ENCODE measurements around the gene LCN6.
"Not testable (repeated sequence)": the region's sequence is repeated elsewhere in the genome, so short reads cannot be mapped to it uniquely, and the experiment has no call there.

Gene LCN6

GRCh38 chr9:136718345-136719194, 29.8 kb downstream of the LCN6 start:
- in situ Hi-C loops (cut with MboI; ENCODE audit: low pct_unique_long_range_greater_than_20kb, low sequenced_read_pairs): no loop called here
- no peak for DNase-seq

GRCh38 chr9:136717399-136717798, 30.9 kb downstream of the LCN6 start:
- in situ Hi-C loops (cut with MboI; ENCODE audit: low pct_unique_long_range_greater_than_20kb, low sequenced_read_pairs): no loop called here
- no peak for DNase-seq

- no peak for DNase-seq
- in situ Hi-C loops (cut with MboI; ENCODE audit: low pct_unique_long_range_greater_than_20kb, low sequenced_read_pairs): no loop called here
Observed at GRCh38 chr9:136714893-136715274, 33.4 kb downstream of the LCN6 start.

- in situ Hi-C loops (cut with MboI; ENCODE audit: low pct_unique_long_range_greater_than_20kb, low sequenced_read_pairs): no loop called here
- peak; percentile 85 for DNase-seq
Observed at GRCh38 chr9:136714096-136714892, 34.0 kb downstream of the LCN6 start.

GRCh38 chr9:136713550-136713949, 34.8 kb downstream of the LCN6 start:
- no peak for DNase-seq
- in situ Hi-C loops (cut with MboI; ENCODE audit: low pct_unique_long_range_greater_than_20kb, low sequenced_read_pairs): no loop called here

- in situ Hi-C loops (cut with MboI; ENCODE audit: low pct_unique_long_range_greater_than_20kb, low sequenced_read_pairs): no loop called here
- no peak for DNase-seq
Observed at GRCh38 chr9:136712690-136713544, 35.4 kb downstream of the LCN6 start.

DNA sequence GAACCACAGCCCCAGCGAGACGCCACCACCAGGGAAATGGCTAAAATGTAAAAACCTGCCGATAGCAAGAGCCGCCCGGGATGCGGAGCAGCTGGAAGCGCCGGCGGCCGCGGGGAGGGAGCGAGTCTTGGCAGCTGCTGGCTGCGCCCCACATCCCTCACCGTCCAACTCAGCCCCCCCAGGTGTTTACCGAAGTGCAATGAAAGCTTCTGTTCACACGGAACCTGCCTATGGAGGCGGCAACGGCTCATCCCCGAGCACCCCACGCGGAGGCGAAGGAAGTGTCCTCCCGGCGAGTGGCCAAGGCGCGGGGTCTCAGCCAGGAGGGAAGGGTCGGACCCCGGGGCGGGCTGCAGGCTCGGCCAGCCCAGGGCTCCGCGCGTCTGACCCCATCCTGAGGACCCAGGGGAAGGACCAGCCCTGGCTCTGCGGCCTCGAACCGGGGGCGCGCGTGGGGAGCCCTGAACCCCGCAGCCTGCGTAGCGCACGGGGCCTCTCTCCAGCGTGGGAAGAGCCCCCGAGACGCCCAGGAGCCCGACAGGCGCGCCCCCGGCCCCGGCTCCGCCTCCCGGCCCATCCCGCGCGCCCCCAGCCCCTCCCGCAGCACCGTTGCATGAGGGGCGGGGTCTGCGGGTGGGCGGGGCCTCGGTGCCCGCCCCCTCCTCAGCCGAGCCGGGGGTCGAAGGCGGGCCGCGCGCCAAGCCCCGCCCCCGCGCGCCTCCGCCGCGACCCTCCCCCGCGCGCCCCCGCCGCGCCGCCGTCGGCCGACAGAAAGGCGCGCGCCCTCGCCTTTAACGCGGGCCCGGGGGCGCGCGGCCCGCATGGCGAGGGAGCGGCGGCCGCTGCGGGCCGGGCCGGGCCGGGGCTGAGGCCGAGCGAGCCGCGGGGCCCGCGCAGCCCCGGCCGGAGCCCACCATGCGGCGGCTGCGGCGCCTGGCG, 36.3 kb downstream of the LCN6 start, which contains the start of gene DIPK1B:
TSS of gene DIPK1B (plus strand) at position 822 of the 939 bp plus-strand sequence. CDS start at position 916, 94 bp downstream.
- in situ Hi-C loops (cut with MboI; ENCODE audit: low pct_unique_long_range_greater_than_20kb, low sequenced_read_pairs): no loop called here
- peak; percentile 58 for DNase-seq

DNA sequence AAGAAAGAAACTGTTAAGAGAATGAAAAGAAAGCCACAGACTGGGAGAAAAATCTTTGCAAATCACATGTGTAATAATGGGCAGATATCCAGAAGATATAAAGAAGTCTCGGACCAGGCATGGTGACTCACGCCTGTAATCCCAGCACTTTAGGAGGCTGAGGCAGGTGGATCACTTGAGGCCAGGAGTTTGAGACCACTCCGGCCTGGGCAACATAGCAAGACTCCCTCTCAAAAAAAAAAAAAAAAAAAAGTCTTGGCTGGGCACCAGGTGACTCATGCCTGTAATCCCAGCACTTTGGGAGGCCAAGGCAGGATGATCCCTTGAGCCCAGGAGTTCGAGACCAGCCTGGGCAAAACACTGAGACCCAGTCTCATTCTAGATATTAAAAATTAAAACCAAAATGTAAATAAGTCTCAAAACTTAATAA, 37.1 kb downstream of the LCN6 start:
- in situ Hi-C loops (cut with MboI; ENCODE audit: low pct_unique_long_range_greater_than_20kb, low sequenced_read_pairs); DNase-seq: not testable (repeated sequence)

DNA sequence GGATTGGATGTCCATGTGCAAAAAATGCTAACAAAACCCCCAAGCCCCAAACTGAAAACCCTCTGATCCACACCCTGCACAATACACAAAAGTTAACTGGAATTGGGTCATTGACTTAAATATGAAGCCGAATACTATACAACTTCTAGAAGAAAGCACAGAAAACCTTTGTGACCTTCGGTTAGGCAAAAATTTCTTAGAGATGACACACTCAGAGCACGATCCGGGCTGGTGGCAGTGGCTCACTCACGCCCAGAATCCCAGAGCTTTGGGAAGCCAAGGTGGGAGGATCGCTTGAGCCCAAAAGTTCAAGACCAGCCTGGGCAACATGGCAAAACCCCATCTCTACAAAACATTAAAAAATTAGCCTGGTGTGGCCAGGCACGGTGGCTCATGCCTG, 37.8 kb downstream of the LCN6 start:
- in situ Hi-C loops (cut with MboI; ENCODE audit: low pct_unique_long_range_greater_than_20kb, low sequenced_read_pairs): no loop called here
- DNase-seq: no peak

DNA sequence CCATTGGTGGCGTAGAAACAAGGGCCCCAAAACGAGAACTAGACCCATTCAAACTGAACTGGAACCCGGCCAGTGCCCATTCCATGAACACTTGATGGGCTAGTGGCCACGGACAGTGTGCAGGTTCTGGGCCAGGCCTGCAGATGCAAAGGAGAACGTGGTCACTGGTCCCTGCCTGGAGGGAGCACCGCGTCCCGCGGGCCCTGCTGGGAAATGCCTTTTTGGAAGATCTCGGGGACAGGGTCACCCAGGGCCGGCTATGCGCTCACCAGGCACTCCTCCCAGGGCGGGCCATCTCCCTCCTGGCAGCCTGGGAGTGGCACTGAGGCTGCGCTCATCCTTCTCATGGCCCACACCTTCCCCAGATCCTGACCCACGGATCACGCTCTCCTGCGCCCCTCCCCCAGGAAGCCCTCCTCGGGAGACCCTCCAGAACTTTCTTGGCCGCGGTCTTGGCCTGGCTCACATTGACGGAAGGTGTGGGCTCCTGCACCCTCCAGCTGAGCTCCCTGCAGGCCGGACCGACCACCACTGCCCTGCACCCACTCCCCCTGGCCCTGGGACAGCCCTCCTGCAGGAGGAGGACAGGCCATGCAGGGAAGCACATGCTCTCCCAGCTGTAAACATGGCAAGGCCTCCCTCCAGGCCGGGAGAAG, 38.7 kb downstream of the LCN6 start:
- in situ Hi-C loops (cut with MboI; ENCODE audit: low pct_unique_long_range_greater_than_20kb, low sequenced_read_pairs): no loop called here

GRCh38 chr9:136707849-136708517, 40.3 kb downstream of the LCN6 start:
- DNase-seq: no peak
- in situ Hi-C loops (cut with MboI; ENCODE audit: low pct_unique_long_range_greater_than_20kb, low sequenced_read_pairs): no loop called here

More for the DNA sequence above, 38.7 kb downstream of the LCN6 start:
- DNase-seq: no peak

- in situ Hi-C loops (cut with MboI; ENCODE audit: low pct_unique_long_range_greater_than_20kb, low sequenced_read_pairs): no loop called here
Observed at GRCh38 chr9:136707011-136707410, 41.3 kb downstream of the LCN6 start.

GRCh38 chr9:136705564-136705963, 42.8 kb downstream of the LCN6 start:
- DNase-seq: peak; percentile 72
- in situ Hi-C loops (cut with MboI; ENCODE audit: low pct_unique_long_range_greater_than_20kb, low sequenced_read_pairs): no loop called here

More at GRCh38 chr9:136707011-136707410, 41.3 kb downstream of the LCN6 start:
- no peak for DNase-seq

DNA sequence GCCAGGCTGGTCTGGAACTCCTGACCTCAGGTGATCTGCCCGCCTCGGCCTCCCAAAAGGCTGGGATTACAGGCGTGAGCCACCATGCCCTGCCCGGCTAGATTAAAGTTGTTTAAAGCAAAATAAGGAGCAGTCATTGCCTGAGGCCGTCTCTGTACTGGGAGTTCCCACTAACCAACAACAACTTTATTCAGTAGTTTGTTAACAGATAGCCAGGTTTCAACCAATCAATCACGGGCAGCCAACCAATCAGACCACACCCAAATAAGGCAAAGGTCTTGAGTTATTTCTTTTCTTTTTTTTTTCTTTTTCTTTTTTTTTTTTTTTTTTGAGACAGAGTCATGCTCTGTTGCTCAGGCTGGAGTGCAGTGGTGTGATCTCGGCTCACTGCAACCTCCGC, 43.6 kb downstream of the LCN6 start:
- in situ Hi-C loops (cut with MboI; ENCODE audit: low pct_unique_long_range_greater_than_20kb, low sequenced_read_pairs); DNase-seq: not testable (repeated sequence)

DNA sequence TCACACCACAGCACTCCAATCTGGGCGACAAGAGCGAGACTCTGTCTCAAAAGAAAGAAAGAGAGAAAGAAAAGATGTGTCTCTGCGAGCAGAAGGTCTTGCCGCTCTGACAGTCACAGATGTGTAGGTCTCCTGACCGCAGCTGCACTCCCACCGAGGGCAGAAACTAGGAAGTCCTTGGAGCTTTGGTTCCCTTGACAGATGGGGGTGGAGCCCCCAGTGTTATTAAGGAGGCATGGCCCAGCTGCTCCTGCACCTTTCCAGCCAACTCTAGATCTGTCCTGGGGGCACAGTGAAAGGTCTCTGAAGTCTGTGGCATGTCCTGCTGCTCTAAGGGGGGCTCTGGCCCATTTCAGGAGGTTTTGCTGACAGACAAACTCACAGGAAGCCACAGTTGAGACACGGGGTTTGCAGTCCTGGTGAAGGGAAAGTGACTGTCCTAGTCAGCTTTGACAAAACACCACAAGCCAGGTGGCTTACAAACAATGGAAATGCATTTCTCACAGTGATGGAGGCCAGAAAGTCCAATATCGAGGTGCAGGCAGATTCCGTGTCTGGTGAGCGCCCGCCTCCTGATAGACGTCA, 45.0 kb downstream of the LCN6 start:
- in situ Hi-C loops (cut with MboI; ENCODE audit: low pct_unique_long_range_greater_than_20kb, low sequenced_read_pairs): no loop called here
- DNase-seq: peak; percentile 88

DNA sequence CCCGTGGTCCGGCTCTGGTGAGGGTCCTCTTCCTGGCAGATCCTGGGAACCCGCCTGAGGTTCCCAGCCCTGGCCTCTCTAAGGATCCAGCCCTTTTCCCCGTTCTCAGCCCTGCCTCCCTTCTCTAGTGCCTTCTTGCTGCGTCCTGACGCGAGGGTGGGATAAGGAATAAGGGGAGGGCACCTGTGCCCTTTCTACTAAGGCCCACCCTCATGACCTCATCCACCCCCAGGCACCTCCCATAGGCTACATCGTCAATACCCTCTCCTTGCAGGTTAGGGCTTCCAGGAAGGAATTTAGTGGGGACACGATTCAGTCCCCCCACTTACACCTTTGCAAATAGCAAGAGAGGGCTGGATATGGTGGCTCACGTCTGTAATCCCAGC, 46.7 kb downstream of the LCN6 start:
- no peak for DNase-seq
- in situ Hi-C loops (cut with MboI; ENCODE audit: low pct_unique_long_range_greater_than_20kb, low sequenced_read_pairs): no loop called here
